Endodermal cell (in vitro differentiated cells): ENCODE data around the gene SRRM1. TPM values are rescaled to one million over a fixed set of nuclear protein-coding genes. Genes with fewer than 3 reads are reported as not detected.

ENCODE experiments used
- DNase-seq: peaks from one replicate; pipeline ENCODE4 v3.0.0-alpha.2; 2017
- H3K27ac ChIP-seq: 2 replicates; pipeline ENCODE4 v1.5.1; 2013; ENCODE audit warnings: mild to moderate bottlenecking, low read depth, low read length, moderate library complexity
- H3K27me3 ChIP-seq: 2 replicates; pipeline ENCODE4 v1.6.1; 2013; ENCODE audit warnings: mild to moderate bottlenecking, low read length, moderate library complexity; ENCODE audit not compliant: insufficient read depth, control insufficient read depth, poor library complexity, severe bottlenecking
- H3K36me3 ChIP-seq: 2 replicates; pipeline ENCODE4 v1.7.0; 2013; ENCODE audit warnings: mild to moderate bottlenecking, low read length, moderate library complexity; ENCODE audit not compliant: control insufficient read depth, insufficient read depth
- H3K4me1 ChIP-seq: one replicate; pipeline ENCODE4 v1.7.0; 2013; ENCODE audit warnings: low read length; ENCODE audit not compliant: control insufficient read depth, insufficient read depth
- H3K4me3 ChIP-seq: 2 replicates; pipeline ENCODE4 v1.5.1; 2013; ENCODE audit warnings: mild to moderate bottlenecking, low read length, moderate library complexity
- H3K9ac ChIP-seq: 2 replicates; pipeline ENCODE4 v1.6.1; 2013; ENCODE audit warnings: mild to moderate bottlenecking, low read length, moderate library complexity; ENCODE audit not compliant: poor library complexity, severe bottlenecking; ENCODE audit errors: extremely low read depth
- H3K9me3 ChIP-seq: 2 replicates; pipeline ENCODE4 v1.6.1; 2013; ENCODE audit warnings: mild to moderate bottlenecking, low read length, moderate library complexity; ENCODE audit not compliant: control insufficient read depth
- H3K27ac Mint-ChIP-seq: 2 replicates; pipeline ENCODE4 v1.8.0; 2020; ENCODE audit warnings: mixed read lengths
- H3K27me3 Mint-ChIP-seq: 2 replicates; pipeline ENCODE4 v1.8.0; 2021; ENCODE audit warnings: mild to moderate bottlenecking, mixed read lengths; ENCODE audit not compliant: insufficient read depth
- H3K36me3 Mint-ChIP-seq: 2 replicates; pipeline ENCODE4 v1.8.0; 2020; ENCODE audit warnings: low read depth, mixed read lengths
- H3K4me1 Mint-ChIP-seq: 2 replicates; pipeline ENCODE4 v1.8.0; 2020; ENCODE audit warnings: mixed read lengths
- H3K4me3 Mint-ChIP-seq: 2 replicates; pipeline ENCODE4 v1.8.0; 2020; ENCODE audit warnings: mild to moderate bottlenecking, moderate library complexity, mixed read lengths
- H3K9me3 Mint-ChIP-seq: 2 replicates; pipeline ENCODE4 v1.8.0; 2020; ENCODE audit warnings: mild to moderate bottlenecking, mixed read lengths
- CTCF ChIP-seq: fragments of 200-600 bp; sonication (generic); conservative IDR thresholded peaks from 2 replicates; pipeline ENCODE4 v1.5.0; 2021; ENCODE audit warnings: antibody characterized with exemption, mild to moderate bottlenecking
- WGBS, 2 experiments: methylation state at CpG; one replicate each; pipeline versions ENCODE4 v1.1.5 to v1.1.7; 2013; ENCODE audit warnings: missing lambda C conversion rate in 2 of 2, mixed read lengths in 1 of 2; ENCODE audit not compliant: insufficient coverage in 1 of 2, insufficient read length in 1 of 2; 5-methylcytosine and 5-hydroxymethylcytosine counted together
- total RNA-seq, 2 donors: library from RNA; stranded (reverse); fragmentation: NEBNext Ultra II Directional in 1 of 2; extraction: Animal tissue kit (Norgen Biotek cat#: 25700) in 1 of 2; gene quantifications; 2 replicates in 1 of 2; 3 replicates in 1 of 2; pipeline ENCODE4 v1.2.1, GENCODE V29; 2021

The SRRM1 gene
- total RNA-seq, 2 donors from 2014 or later = 233 to 293 TPM

DNA sequence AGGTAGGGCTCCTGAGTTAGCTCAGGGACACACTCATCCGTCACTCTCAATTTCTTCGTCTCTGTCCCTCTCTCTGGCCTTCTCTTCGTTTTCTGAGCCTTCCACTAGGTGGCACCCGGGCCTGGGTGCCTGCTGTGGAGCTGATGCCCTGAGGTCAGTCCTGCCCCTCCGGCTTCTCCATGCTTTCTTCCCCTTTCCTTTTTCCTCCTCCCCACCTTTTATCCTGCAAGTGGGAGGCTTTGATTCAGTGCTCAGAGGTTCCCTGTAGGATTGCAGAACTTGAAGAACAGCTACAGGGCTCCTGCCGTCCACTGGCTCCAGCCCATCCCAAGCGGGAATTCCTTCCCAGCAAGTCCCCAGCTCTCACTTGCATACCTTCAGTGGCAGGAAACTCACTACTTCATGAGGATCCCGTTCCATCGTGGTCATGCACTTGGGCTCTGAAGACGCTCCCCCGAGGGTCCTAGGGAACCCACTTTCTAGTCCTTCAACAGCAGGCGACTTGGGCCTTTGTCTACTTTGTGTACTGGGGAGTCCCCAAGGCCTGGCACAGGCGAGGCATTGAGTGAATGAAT lies 45.6 kb downstream of the SRRM1 start:
- Histone ChIP-seq H3K27me3 (no peaks in the 10 kb centered on the region), H3K4me3 (no peak overlapping the region), H3K9me3 (no peaks in the 10 kb centered on the region), H3K4me1 (no peaks in the 10 kb centered on the region), H3K36me3 (no peaks in the 10 kb centered on the region), H3K9ac (no peak overlapping the region), H3K27ac (no peak overlapping the region)
- DNase-seq = peak; percentile 92
- no peaks in the 10 kb centered on the region for H3K4me1 Mint-ChIP-seq
- TF ChIP-seq CTCF = peak; percentile 94
- H3K9me3 Mint-ChIP-seq = peaks cover 14% of the 10 kb centered on the region
- no peak overlapping the region for H3K4me3 Mint-ChIP-seq
- WGBS, 2 experiments = 57 to 63% methylated on average over 11 to 13 of the region's 13 CpGs
- no peak overlapping the region for H3K27ac Mint-ChIP-seq
- H3K27me3 Mint-ChIP-seq = no peaks in the 10 kb centered on the region
- H3K36me3 Mint-ChIP-seq = no peaks in the 10 kb centered on the region

GRCh38 chr1:24691051-24691450 lies 47.9 kb downstream of the SRRM1 start:
- H3K27me3 Mint-ChIP-seq = no peaks in the 10 kb centered on the region
- no peak overlapping the region for H3K4me3 Mint-ChIP-seq
- Histone ChIP-seq H3K27me3 (no peaks in the 10 kb centered on the region), H3K4me1 (no peaks in the 10 kb centered on the region), H3K9me3 (no peaks in the 10 kb centered on the region), H3K9ac (no peak overlapping the region), H3K4me3 (no peak overlapping the region), H3K36me3 (no peaks in the 10 kb centered on the region), H3K27ac (no peak overlapping the region)
- no peak overlapping the region for H3K27ac Mint-ChIP-seq
- no peaks in the 10 kb centered on the region for H3K36me3 Mint-ChIP-seq
- peaks cover 14% of the 10 kb centered on the region for H3K9me3 Mint-ChIP-seq
- no peak for DNase-seq
- peaks cover 3% of the 10 kb centered on the region for H3K4me1 Mint-ChIP-seq
- 31 to 60% methylated on average over 2 of the region's 2 CpGs for WGBS, 2 experiments
- TF ChIP-seq CTCF = no peak

GRCh38 chr1:24692351-24692980 lies 49.4 kb downstream of the SRRM1 start:
- Mint-ChIP-seq H3K4me1 (peaks cover 3% of the 10 kb centered on the region), H3K4me3 (no peak overlapping the region), H3K27me3 (no peaks in the 10 kb centered on the region), H3K9me3 (peaks cover 17% of the 10 kb centered on the region), H3K36me3 (no peaks in the 10 kb centered on the region), H3K27ac (no peak overlapping the region)
- no peak overlapping the region for H3K9ac ChIP-seq
- no peak for TF ChIP-seq CTCF
- DNase-seq = no peak
- H3K9me3 ChIP-seq = no peaks in the 10 kb centered on the region
- H3K27me3 ChIP-seq = no peaks in the 10 kb centered on the region
- no peak overlapping the region for H3K27ac ChIP-seq
- 85 to 98% methylated on average over 5 to 10 of the region's 10 CpGs for WGBS, 2 experiments
- H3K36me3 ChIP-seq = no peaks in the 10 kb centered on the region
- H3K4me1 ChIP-seq = no peaks in the 10 kb centered on the region
- no peak overlapping the region for H3K4me3 ChIP-seq
